Esophagus squamous epithelium (tissue), 5 donors: ENCODE results near the gene USP20. TPM values are rescaled to one million over a fixed set of nuclear protein-coding genes. Genes with fewer than 3 reads are reported as not detected.

ENCODE experiments used
- DNase-seq: peaks from one replicate; lab custom pipeline; 2025; lab: John Stamatoyannopoulos, UW
- H3K27ac ChIP-seq, 4 donors: fragments of 200-600 bp; sonication (generic); one replicate each; pipeline ENCODE4 v1.5.1; 2016 to 2019; ENCODE audit warnings: mild to moderate bottlenecking in 1 of 4
- H3K27me3 ChIP-seq, 4 donors: fragments of 200-600 bp; sonication (generic); 1 replicate in 3 of 4; 2 replicates in 1 of 4; pipeline versions ENCODE4 v1.5.1 to v1.6.0; 2017 to 2021; ENCODE audit warnings: antibody characterized with exemption in 1 of 4
- H3K36me3 ChIP-seq, 3 donors: fragments of 200-600 bp; sonication (generic); one replicate each; pipeline ENCODE4 v1.5.1; 2016 to 2019
- H3K4me1 ChIP-seq, 3 donors: fragments of 200-600 bp; sonication (generic); one replicate each; pipeline ENCODE4 v1.5.1; 2017 to 2019
- H3K4me3 ChIP-seq, 4 donors: fragments of 200-600 bp; sonication (generic); 1 replicate in 3 of 4; 2 replicates in 1 of 4; pipeline ENCODE4 v1.5.1; 2016 to 2019; ENCODE audit warnings: mild to moderate bottlenecking in 2 of 4, moderate library complexity in 1 of 4
- H3K9me3 ChIP-seq, 3 donors: fragments of 200-600 bp; sonication (generic); one replicate each; pipeline ENCODE4 v1.5.1; 2016 to 2019
- POLR2A ChIP-seq, 4 donors: fragments of 450-650 bp; IDR thresholded peaks; one replicate each; pipeline ENCODE4 v1.6.1; 2017; ENCODE audit warnings: antibody characterized with exemption in 4 of 4, mild to moderate bottlenecking in 4 of 4, moderate library complexity in 3 of 4
- WGBS, 2 donors: methylation state at CpG; one replicate each; pipeline ENCODE4 v1.1.5; 2018; 5-methylcytosine and 5-hydroxymethylcytosine counted together
- intact Hi-C: fragments of 100-400 bp; cut with DNase I; formaldehyde crosslinking; loops from one replicate; pipeline ENCODE4 v1.15.0; 2022
- total RNA-seq, 4 donors: library from RNA; depleted of rRNA; stranded (reverse); fragments of >200 nt; gene quantifications; one replicate each; pipeline ENCODE4 v1.1.0, GENCODE V29; 2016
- TF ChIP-seq, protein P1 (sequence below), 6 experiments: fragments of 450-650 bp in 4 of 6; fragments of 200-600 bp in 2 of 6; sonication (generic) in 2 of 6; IDR thresholded peaks; one replicate each; pipeline ENCODE4 v1.5.1; 2016 to 2019; ENCODE audit warnings: antibody characterized with exemption in 6 of 6, mild to moderate bottlenecking in 4 of 6, moderate library complexity in 4 of 6
- donor health status: DM: yes; HTN: yes; CAD: no.

The USP20 gene
- total RNA-seq, 4 donors from 2014 or later, result 12.3 to 19.7 (median 13.6) TPM

DNA sequence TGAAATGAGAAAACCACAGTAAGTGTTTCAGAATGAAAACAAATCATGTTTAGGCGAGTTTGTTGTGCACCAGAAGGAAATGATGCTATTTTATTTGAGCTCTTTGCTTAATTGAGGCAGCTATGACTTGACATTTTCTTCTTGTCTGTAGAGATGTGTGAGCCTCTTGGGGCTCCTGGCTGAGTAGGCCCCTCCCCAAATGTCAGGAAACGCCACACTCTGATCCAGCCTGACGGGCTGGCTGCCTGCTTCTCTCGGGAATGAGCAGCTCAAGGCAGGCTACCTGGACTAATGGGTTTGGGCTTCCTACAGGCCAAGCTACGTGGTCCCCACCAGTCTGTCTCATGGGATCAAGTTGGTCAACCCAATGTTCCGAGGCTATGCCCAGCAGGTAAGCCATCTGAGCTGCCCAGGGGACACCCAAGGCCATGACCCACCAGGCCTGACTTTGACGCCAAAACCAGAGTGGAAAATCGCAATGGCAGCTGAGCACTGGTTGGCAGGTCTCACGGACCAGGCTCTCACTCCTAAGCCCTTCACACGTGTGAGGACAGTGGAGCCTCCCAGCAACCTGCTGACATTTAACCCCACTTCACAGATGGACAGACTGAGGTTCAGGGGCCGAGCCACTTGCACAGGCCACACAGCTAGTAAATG lies 29.9 kb downstream of the USP20 start:
- intact Hi-C loops, result no loop called here
- WGBS, 2 donors, result 0 to 57% methylated on average over 2 to 8 of the region's 11 CpGs
- no peak overlapping the region for H3K27ac ChIP-seq
- no peak overlapping the region for H3K4me3 ChIP-seq
- H3K4me1 ChIP-seq, result no peaks in the 10 kb centered on the region
- H3K9me3 ChIP-seq, result no peaks in the 10 kb centered on the region
- TF ChIP-seq, protein P1, sequence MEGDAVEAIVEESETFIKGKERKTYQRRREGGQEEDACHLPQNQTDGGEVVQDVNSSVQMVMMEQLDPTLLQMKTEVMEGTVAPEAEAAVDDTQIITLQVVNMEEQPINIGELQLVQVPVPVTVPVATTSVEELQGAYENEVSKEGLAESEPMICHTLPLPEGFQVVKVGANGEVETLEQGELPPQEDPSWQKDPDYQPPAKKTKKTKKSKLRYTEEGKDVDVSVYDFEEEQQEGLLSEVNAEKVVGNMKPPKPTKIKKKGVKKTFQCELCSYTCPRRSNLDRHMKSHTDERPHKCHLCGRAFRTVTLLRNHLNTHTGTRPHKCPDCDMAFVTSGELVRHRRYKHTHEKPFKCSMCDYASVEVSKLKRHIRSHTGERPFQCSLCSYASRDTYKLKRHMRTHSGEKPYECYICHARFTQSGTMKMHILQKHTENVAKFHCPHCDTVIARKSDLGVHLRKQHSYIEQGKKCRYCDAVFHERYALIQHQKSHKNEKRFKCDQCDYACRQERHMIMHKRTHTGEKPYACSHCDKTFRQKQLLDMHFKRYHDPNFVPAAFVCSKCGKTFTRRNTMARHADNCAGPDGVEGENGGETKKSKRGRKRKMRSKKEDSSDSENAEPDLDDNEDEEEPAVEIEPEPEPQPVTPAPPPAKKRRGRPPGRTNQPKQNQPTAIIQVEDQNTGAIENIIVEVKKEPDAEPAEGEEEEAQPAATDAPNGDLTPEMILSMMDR (IDR thresholded peaks at IDR 0.05), result no peak
- TF ChIP-seq POLR2A (IDR thresholded peaks at IDR 0.05), result no peak
- no peaks in the 10 kb centered on the region for H3K27me3 ChIP-seq
- DNase-seq, result no peak
- peaks cover 12 to 96% (median 13%) of the 10 kb centered on the region in 3 donors for H3K36me3 ChIP-seq

DNA sequence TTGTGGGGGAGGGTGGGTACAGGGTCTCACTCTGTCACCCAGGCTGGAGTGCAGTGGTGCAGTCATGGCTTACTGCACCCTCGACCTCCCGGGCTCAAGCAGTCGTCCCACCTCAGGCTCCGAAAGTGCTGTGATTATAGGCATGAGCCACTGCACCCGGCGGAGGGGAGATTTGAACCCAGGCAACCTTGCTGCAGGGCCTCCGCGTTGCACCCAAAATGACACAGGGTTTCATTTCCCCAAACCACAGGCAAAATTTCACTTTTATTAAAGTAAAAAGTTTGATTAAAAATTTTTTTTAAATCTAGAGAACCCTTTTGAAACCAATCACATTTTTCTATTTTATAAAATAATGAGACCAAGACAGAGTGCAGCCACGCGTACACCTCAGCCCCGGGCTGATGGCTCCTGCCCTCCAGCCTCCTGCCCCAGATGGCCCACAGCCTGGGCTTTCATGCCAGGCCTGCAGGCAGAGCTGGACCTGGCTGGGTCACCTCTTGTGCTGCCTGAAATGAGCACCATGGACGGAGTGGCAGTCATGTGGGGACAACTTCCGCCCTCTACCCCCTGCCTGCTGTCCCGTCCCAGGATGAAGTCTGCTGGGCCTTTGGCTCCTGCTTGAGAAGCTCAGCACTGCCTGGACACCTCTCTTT lies 30.5 kb downstream of the USP20 start:
- TF ChIP-seq, protein P1 (IDR thresholded peaks at IDR 0.05), result no peak
- no peak for TF ChIP-seq POLR2A (IDR thresholded peaks at IDR 0.05)
- Histone ChIP-seq H3K27me3 (no peaks in the 10 kb centered on the region), H3K4me1 (no peaks in the 10 kb centered on the region), H3K4me3 (no peak overlapping the region), H3K9me3 (no peaks in the 10 kb centered on the region), H3K36me3 (peaks cover 12 to 93% (median 13%) of the 10 kb centered on the region in 3 donors), H3K27ac (no peak overlapping the region)
- WGBS, 2 donors, result 71 to 90% methylated on average over 7 to 12 of the region's 14 CpGs
- no peak for DNase-seq
- intact Hi-C loops, result no loop called here

DNA sequence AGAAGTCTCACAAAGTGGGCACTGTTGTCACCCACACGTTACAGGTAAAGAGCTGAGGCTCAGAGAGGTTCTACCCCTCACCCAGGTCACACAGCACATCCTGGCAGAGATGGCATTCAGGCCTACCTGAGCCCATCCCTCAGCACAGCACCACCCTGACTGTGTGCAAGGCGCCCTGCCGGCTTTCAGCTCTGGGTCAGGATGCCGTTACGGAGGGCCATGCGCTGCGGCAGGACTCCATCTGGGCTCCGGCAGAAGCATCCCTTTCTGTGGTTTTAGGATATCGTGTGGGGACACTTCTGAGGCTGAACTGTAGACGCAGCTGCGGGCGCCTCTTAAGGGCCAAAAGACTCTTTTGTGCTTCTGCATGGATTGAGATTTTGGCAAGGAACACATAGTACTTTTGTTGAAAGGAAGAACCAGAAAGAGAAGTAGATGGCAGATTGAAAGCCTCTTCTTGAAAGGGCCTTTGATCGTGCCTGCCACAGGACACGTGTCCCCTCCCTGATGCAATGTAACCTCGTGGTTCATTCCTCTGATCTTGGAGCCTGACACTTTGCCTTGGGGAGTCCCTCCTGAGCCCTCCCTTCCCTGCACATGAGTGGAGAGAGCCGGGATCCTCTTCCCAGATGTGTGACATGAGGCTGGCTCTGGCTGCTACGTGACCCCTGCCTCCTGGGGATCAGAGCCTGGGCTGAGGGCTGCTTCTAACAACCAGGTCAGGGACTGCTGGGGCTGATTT lies 31.3 kb downstream of the USP20 start:
- TF ChIP-seq POLR2A (IDR thresholded peaks at IDR 0.05), result no peak
- TF ChIP-seq, protein P1 (IDR thresholded peaks at IDR 0.05), result no peak
- intact Hi-C loops, result no loop called here
- no peak overlapping the region for H3K27ac ChIP-seq
- 67 to 76% methylated on average over 8 to 9 of the region's 17 CpGs for whole genome bisulfite sequencing, 2 donors
- H3K4me1 ChIP-seq, result no peaks in the 10 kb centered on the region
- H3K36me3 ChIP-seq, result peaks cover 4 to 86% (median 9%) of the 10 kb centered on the region in 3 donors
- no peaks in the 10 kb centered on the region for H3K27me3 ChIP-seq
- DNase-seq, result no peak
- H3K4me3 ChIP-seq, result no peak overlapping the region
- H3K9me3 ChIP-seq, result no peaks in the 10 kb centered on the region

DNA sequence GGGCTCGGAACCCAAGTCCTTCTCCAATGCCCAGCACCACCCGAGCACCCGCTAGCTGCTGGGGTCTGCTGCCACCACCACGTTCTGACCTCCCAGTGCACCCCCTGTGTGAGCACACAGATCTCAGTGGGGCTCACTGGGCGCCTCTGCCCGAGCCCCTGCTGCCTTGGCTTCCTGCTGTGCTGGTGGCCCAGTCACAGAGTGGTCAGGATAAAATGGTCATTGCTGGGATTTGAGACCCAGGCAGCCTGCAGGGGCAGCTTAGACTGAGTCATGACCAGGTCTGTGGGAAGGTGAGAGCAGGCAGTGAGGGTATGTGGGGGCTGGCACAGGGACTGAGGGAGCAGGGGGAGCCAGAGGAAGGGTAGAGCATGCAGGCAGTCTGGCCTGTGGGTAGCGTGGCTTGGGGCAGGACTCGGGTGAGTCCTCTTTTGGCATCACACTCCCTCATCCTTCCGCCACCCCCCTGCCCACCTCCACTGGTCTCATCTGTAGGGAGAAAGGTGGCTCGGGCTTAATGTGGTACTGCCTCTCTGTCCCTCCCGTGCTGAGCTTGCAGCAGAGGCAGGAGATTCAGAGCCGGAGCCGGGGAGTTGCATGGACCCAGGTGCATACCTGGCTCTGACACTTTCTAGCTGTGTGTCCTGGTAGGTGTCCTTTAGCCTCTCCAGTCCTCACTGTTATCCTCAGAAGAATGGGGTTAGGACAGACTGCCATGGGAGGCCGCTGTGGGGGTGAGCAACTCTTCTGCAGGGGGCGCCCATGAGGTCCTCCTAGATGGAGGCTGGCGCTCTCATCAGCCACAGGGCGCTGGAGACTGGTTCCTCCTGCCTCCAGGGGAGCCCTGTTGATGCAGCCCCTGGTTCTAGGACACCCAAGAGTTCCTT lies 32.1 kb downstream of the USP20 start:
- peaks cover 4 to 77% (median 7%) of the 10 kb centered on the region in 3 donors for H3K36me3 ChIP-seq
- WGBS, 2 donors, result 50 to 85% methylated on average over 2 to 11 of the region's 17 CpGs

More for the DNA sequence above, 32.1 kb downstream of the USP20 start:
- intact Hi-C loops, result no loop called here
- Histone ChIP-seq H3K27ac (no peak overlapping the region), H3K4me1 (no peaks in the 10 kb centered on the region), H3K4me3 (no peak overlapping the region), H3K27me3 (no peaks in the 10 kb centered on the region), H3K9me3 (no peaks in the 10 kb centered on the region)
- TF ChIP-seq POLR2A (IDR thresholded peaks at IDR 0.05), result no peak
- TF ChIP-seq, protein P1 (IDR thresholded peaks at IDR 0.05), result no peak
- no peak for DNase-seq
